ENCODE results near the gene CPSF4L. TPM values are rescaled to one million over a fixed set of nuclear protein-coding genes. Genes with fewer than 3 reads are reported as not detected.

CPSF4L gene
- total and polyA plus RNA-seq, 2 of the 13 experiments (the other 11 are each of a cell fraction or from before 2014, with no cell fraction given) = 0.73 to 1.6 TPM

GRCh38 chr17:73272906-73273218 lies 11.2 kb upstream of the CPSF4L start (continued):
- TF ChIP-seq ZHX2 (IDR thresholded peaks at IDR 0.05; ENCODE audit: low read depth) (no peak; the same call in 1 of the 2 replicates), ZHX2 (CRISPR knock-in tag; IDR thresholded peaks at IDR 0.05; ENCODE audit: borderline replicate concordance) (no peak), ZNF557 (CRISPR knock-in tag; IDR thresholded peaks at IDR 0.05) (0 out of 2 replicates have a peak, but pooled peaks have one; percentile 32), MIER3 (CRISPR knock-in tag; IDR thresholded peaks at IDR 0.05; ENCODE audit: borderline replicate concordance) (no peak; the same call in 1 of the 2 replicates), RORA (CRISPR knock-in tag; IDR thresholded peaks at IDR 0.05) (0 out of 2 replicates have a peak, but pooled peaks have one; percentile 26), ZNF720 (CRISPR knock-in tag; IDR thresholded peaks at IDR 0.05) (no peak), SAP130 (CRISPR knock-in tag; IDR thresholded peaks at IDR 0.05; ENCODE audit: low read depth) (peak; percentile 92), ZBTB43 (CRISPR knock-in tag; conservative IDR thresholded peaks at IDR 0.05) (0 out of 2 replicates have a peak, but pooled peaks have one; percentile 64), CBX5 (CRISPR knock-in tag; IDR thresholded peaks at IDR 0.05; ENCODE audit: borderline replicate concordance) (peak; percentile 36; the same call in 1 of the 2 replicates), ZNF503 (CRISPR knock-in tag; IDR thresholded peaks at IDR 0.05) (peak; percentile 96), KDM2A (CRISPR knock-in tag; IDR thresholded peaks at IDR 0.05; ENCODE audit: borderline replicate concordance, low read depth) (peak; percentile 66; the same call in 1 of the 2 replicates), ATRX (CRISPR knock-in tag; IDR thresholded peaks at IDR 0.05; ENCODE audit: borderline replicate concordance) (no peak), ZNF121 (CRISPR knock-in tag; IDR thresholded peaks at IDR 0.05) (no peak; the same call in 1 of the 2 replicates), PPARG (CRISPR knock-in tag; conservative IDR thresholded peaks at IDR 0.05) (peak; percentile 98)

Measured in HepG2 (cell line).